Cardiac fibroblast (primary cell): ENCODE results near the gene HTR4.

Experiments used
- DNase-seq, 2 donors: peaks; one replicate each; pipeline versions ENCODE4 v3.0.0 to v3.0.0-alpha.2; 2010; ENCODE audit warnings: low read depth in 2 of 2
- H3K4me3 ChIP-seq, 2 donors: replicated peaks in 1 of 2; 1 replicate in 1 of 2; 2 replicates in 1 of 2; pipeline ENCODE4 v1.5.1; 2011; ENCODE audit warnings: low read depth in 2 of 2, low read length in 2 of 2, mild to moderate bottlenecking in 2 of 2, moderate library complexity in 1 of 2
- CTCF ChIP-seq: IDR thresholded peaks from one replicate; pipeline ENCODE4 v1.5.1; 2011; ENCODE audit warnings: low read depth, mild to moderate bottlenecking, low read length, inconsistent platforms

The HTR4 gene

DNA sequence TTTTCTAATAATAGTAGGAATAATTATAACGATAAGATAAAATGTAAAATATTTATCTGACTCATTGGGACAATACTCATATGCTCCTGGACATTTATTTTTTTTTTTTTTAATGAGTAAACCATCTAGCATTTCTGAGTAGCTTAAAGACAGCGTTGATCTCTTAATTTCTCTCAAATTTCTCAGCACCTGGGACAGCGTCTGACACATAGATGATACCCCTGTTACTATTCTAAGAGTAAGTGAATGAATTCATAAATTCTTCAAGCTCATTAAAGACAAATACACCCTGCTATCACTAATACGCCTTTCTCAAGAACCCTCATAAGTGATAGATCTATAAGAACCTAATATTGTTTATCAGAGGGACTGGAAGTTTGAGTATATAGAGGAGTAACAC is 12.0 kb upstream of the HTR4 start:
- TF ChIP-seq CTCF = no peak
- DNase-seq = no peak
- H3K4me3 ChIP-seq = no peak overlapping the region

DNA sequence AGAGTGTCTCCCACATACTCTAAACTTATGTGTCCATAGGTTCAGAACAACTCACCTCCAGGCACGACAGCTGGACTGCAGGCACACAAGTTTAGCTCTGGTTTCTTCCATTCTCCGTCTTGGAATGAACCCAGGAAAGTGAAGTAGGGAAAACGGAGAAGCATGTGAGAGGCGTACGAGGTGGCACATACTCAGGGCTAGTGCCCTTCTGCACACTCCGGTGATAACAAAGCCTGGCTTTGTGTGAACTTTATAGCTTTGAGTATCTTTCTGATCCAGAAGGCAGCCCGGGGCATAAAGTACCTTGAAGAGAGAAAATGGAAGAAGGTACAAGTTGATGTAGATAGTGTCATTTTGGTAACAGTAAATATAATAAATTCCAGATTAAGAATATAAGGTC is 11.1 kb upstream of the HTR4 start:
- H3K4me3 ChIP-seq = no peak overlapping the region
- no peak for TF ChIP-seq CTCF
- no peak for DNase-seq

- DNase-seq = no peak
- H3K4me3 ChIP-seq = no peak overlapping the region
- TF ChIP-seq CTCF = no peak
Observed at GRCh38 chr5:148663509-148663908, 9.2 kb upstream of the HTR4 start.

DNA sequence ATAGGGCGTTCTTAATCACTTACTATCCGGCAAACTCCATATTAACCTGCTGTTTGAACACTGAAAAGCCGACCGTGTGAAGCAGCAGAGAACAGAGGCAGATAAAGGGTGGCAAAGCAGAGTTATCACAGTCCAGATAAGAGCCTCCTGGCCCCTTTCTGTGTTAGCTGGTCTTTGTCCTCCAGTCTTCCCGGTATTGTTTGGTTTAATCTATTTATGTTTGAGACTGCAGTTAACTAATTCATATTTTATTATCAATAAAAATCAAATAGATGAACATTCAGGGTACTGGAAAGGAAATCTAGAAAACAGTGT is 6.0 kb upstream of the HTR4 start:
- no peak overlapping the region for H3K4me3 ChIP-seq
- DNase-seq = no peak
- TF ChIP-seq CTCF = no peak

DNA sequence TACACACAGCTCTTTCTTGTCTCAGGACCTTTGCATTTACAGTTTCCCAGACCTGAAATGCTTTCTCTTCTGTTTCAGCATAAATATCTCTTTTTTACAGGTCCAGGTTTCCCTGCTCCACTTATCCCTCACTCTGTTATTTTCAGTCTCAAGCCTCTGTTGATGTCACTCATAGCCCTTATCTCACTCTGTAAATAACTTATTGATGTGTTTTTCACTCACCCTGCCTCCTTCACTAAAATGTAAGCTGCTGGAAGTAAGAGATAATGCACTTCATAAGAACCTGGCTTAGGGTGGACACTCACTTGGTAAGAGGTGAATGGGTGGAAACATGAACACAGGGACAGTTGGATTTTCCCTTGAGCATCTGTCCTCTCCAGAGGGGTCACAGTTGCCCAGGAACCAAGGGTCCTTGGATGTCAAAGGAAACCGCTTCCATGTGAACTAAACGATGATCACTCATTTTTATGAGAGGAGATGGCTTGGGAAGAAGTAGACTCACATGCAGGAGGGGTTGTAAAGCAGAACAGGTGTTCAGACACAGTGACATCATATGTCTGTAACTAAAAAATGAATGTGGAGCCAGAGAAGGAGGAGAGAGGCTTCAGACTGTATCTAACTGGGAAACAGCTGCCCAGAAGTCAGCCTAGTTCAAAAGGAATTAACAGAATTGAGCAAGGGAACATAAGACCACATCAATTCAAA is 5.5 kb upstream of the HTR4 start:
- no peak for TF ChIP-seq CTCF
- no peak overlapping the region for H3K4me3 ChIP-seq
- DNase-seq = no peak

DNA sequence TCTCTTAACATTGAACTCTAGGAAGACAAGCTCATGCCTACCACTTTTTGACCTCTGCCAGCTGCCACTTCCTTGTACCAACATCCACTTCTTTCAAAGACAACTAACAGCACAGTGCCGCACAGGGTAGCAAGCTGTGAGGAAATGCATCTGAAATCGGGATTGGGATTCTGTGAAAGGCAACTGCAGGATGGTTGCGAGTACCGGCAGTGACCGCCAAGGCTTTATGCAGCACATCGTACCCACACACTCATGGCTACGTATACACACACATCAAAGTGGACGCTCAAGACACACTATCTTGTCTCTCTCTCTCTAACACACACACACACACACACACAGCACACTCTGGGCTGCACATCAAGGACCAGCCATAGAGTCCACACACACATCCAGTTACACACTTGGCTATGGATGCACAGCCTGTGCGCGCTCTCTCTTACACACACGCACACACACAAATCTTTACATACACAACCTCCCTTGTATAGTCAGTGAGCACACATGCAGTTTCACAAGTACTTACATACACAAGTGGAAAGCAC is 964 bp downstream of the HTR4 start:
- H3K4me3 ChIP-seq = no peak overlapping the region
- DNase-seq = no peak
- no peak for TF ChIP-seq CTCF

- no peak for DNase-seq
- TF ChIP-seq CTCF = no peak
- H3K4me3 ChIP-seq = no peak overlapping the region
Observed at GRCh38 chr5:148651528-148651927, 2.8 kb downstream of the HTR4 start.
